ENCODE measurements around the gene PATZ1. TPM values are rescaled to one million over a fixed set of nuclear protein-coding genes. Genes with fewer than 3 reads are reported as not detected.
A peak's percentile ranks its signal among the peaks of the same experiment; 100 is the strongest.

PATZ1 gene
- total and polyA plus RNA-seq, 2 of the 4 experiments (the other 2 are of a cell fraction), result 6.5 to 10.5 TPM

DNA sequence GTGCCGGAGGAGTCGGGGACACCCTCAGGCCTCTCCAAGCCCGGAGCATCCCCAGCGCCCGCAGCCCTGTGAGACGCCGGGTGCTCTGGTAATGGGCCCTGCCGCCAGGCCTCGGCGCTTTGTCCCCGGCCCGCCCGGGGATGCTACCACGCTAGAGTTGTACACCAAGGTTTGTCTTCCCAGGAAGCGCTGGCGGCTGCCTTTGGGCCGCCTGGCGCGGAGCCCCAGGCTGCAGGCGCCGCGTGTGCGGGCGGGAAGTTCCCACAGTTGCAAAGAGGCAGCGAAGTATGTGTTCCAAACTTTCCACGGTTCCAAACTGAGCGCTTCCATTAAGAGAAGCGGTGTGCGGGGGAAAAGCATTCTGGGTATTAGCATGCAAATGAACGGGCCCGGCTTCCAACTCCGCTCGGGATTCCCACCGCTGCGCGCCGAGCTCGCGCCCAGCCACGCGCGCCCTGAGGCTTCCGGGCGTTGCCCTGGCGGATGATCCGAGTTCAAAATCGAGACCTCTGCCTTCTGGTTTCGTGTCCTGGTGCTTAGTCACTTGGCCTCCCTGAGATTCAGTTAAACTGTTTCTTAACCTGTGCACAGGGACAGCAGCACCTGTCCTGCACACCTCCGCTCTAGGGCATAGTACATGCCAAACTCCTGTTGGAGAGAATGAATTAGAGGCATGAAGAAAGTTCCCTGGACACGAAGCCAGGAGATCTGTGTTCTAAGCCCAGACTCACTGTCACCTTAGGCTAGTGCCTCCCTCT is 1.3 kb upstream of the PATZ1 start:
- peak overlapping the region; percentile 43 for H3K23ac ChIP-seq (ENCODE audit: low read depth, low read length)
- TF ChIP-seq CEBPB (IDR thresholded peaks at IDR 0.05; ENCODE audit: low read depth, low read length) (no peak), RAD21 (IDR thresholded peaks at IDR 0.05; ENCODE audit: low read length) (no peak), RCOR1 (IDR thresholded peaks at IDR 0.05; ENCODE audit: insufficient replicate concordance, low read length) (no peak), ELK1 (IDR thresholded peaks at IDR 0.05; ENCODE audit: borderline replicate concordance, low read depth, low read length) (no peak), FOS (IDR thresholded peaks at IDR 0.05; ENCODE audit: low read depth, low read length) (no peak), MAZ (IDR thresholded peaks at IDR 0.05; ENCODE audit: borderline replicate concordance, low read depth, low read length) (no peak), CHD1 (IDR thresholded peaks at IDR 0.05; ENCODE audit: low read depth, low read length) (no peak), SMC3 (IDR thresholded peaks at IDR 0.05; ENCODE audit: low read depth, low read length) (no peak), RFX5 (IDR thresholded peaks at IDR 0.05; ENCODE audit: low read depth, low read length) (no peak), MAFK (IDR thresholded peaks at IDR 0.05; ENCODE audit: low read depth, low read length) (no peak), POLR2A (IDR thresholded peaks at IDR 0.05; ENCODE audit: low read depth, low read length) (no peak)
- TF ChIP-seq, protein P1, sequence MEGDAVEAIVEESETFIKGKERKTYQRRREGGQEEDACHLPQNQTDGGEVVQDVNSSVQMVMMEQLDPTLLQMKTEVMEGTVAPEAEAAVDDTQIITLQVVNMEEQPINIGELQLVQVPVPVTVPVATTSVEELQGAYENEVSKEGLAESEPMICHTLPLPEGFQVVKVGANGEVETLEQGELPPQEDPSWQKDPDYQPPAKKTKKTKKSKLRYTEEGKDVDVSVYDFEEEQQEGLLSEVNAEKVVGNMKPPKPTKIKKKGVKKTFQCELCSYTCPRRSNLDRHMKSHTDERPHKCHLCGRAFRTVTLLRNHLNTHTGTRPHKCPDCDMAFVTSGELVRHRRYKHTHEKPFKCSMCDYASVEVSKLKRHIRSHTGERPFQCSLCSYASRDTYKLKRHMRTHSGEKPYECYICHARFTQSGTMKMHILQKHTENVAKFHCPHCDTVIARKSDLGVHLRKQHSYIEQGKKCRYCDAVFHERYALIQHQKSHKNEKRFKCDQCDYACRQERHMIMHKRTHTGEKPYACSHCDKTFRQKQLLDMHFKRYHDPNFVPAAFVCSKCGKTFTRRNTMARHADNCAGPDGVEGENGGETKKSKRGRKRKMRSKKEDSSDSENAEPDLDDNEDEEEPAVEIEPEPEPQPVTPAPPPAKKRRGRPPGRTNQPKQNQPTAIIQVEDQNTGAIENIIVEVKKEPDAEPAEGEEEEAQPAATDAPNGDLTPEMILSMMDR (conservative IDR thresholded peaks at IDR 0.05; ENCODE audit: low read depth, low read length), result no peak
- ATAC-seq (ENCODE audit: low read depth) (peak; percentile 21), DNase-seq (peak; percentile 62)
- H3K56ac ChIP-seq (ENCODE audit: extremely low read depth, insufficient read depth, low read length), result peak overlapping the region; percentile 43; the same call in 1 of the 2 replicates
- H2BK120ac ChIP-seq (ENCODE audit: low read depth, low read length), result 0 out of 2 replicates have a peak overlapping the region, but pooled peaks have one; percentile 24
- H2BK15ac ChIP-seq (ENCODE audit: low read depth, low read length), result no peak overlapping the region
- peak overlapping the region; percentile 77 for H3K9ac ChIP-seq (ENCODE audit: low read depth, low read length)
- no peak overlapping the region for H2BK20ac ChIP-seq (ENCODE audit: low read depth, low read length)
- H3K14ac ChIP-seq (replicated peaks; ENCODE audit: low read depth, low read length), result peak overlapping the region; percentile 57; the same call in 1 of the 2 replicates
- peaks cover 17% of the 10 kb centered on the region for H3K36me3 ChIP-seq (ENCODE audit: control insufficient read depth, insufficient read depth, low read length)
- H3K79me1 ChIP-seq (ENCODE audit: low read depth in 1 of 2, low read length in 2 of 2), result peaks cover 15 to 44% of the 10 kb centered on the region in 2 experiments; a peak in 3 of 4 replicates
- no peaks in the 10 kb centered on the region for H3K9me3 ChIP-seq (ENCODE audit: control insufficient read depth, insufficient read depth, low read length)
- peaks cover 33% of the 10 kb centered on the region for H4K20me1 ChIP-seq (ENCODE audit: insufficient read depth, low read length)
- intact Hi-C loops (cut with micrococcal nuclease) (loop anchor here (5.0 kb wide), 1 partner anchor 285 kb away; no protein-coding TSS in a partner anchor), in situ Hi-C loops (cut with MboI; ENCODE audit: low sequenced_read_pairs) (loop anchor here (5.0 to 10.0 kb wide), 2 partner anchors 50 to 63 kb away; partner anchors contain the start of gene DRG1), dilution Hi-C loops (cut with HindIII; ENCODE audit: low sequenced_read_pairs, unreplicated experiment) (no loop called here)
- CTCF ChIA-PET, result interaction anchor here (1.2 kb wide), 1 partner anchor 10 kb away, joined by 3 read pairs; no protein-coding TSS in a partner anchor
- no TSS peak for BruUV-seq (replicated peaks)
- peak overlapping the region; percentile 75 for H3K4ac ChIP-seq (ENCODE audit: low read depth, low read length)
- H3K27me3 ChIP-seq (ENCODE audit: control insufficient read depth, insufficient read depth, low read length), result peaks cover 3% of the 10 kb centered on the region; the same call in 1 of the 2 replicates
- peaks cover 25% of the 10 kb centered on the region for H3K9me1 ChIP-seq (ENCODE audit: insufficient read depth, low read length)
- peak overlapping the region; percentile 92 to 94 for H4K8ac ChIP-seq (ENCODE audit: low read depth in 2 of 2, low read length in 2 of 2)
- H3K4me2 ChIP-seq (ENCODE audit: low read depth, low read length), result peak overlapping the region; percentile 85
- H3K18ac ChIP-seq (ENCODE audit: low read depth, low read length), result peak overlapping the region; percentile 53
- peak overlapping the region; percentile 90 for H2AK9ac ChIP-seq (replicated peaks; ENCODE audit: low read depth, low read length, poor library complexity)
- H2AFZ ChIP-seq (replicated peaks; ENCODE audit: low read length, poor library complexity), result peak overlapping the region; percentile 90
- H2BK5ac ChIP-seq (ENCODE audit: low read depth, low read length, poor library complexity, severe bottlenecking), result peak overlapping the region; percentile 6
- POLR2A ChIA-PET (ENCODE audit: unreplicated experiment), result no interaction called here
- H2AK5ac ChIP-seq (ENCODE audit: low read depth, low read length), result peak overlapping the region; percentile 81
- H4K5ac ChIP-seq (ENCODE audit: low read depth, low read length), result peak overlapping the region; percentile 68
- peak overlapping the region; percentile 13; the same call in 1 of the 2 replicates for H4K91ac ChIP-seq (ENCODE audit: insufficient read depth, low read depth, low read length)
- 6% methylated on average over 37 of the region's 50 CpGs; no CpG with 5 or more reads in 1 of the 2 experiments for WGBS, 2 experiments (ENCODE audit: extremely low coverage in 2 of 2, insufficient read length in 1 of 2)
- peak overlapping the region; percentile 50 for H3K4me3 ChIP-seq (ENCODE audit: insufficient read depth, low read depth, low read length)
- peak overlapping the region; percentile 88 for H3K27ac ChIP-seq (ENCODE audit: insufficient read depth, low read length)
- peaks cover 27% of the 10 kb centered on the region for H3K4me1 ChIP-seq (ENCODE audit: control insufficient read depth, insufficient read depth, low read length)

Measured in IMR-90 (cell line).